K562 (cell line): ENCODE measurements around the gene ASCC2. TPM values are rescaled to one million over a fixed set of nuclear protein-coding genes. Genes with fewer than 3 reads are reported as not detected.

Experiments used
- ATAC-seq: fragments of 200-7000 bp; cut with Tn5 transposase; 3 replicates; pipeline ENCODE4 v1.9.1; 2020; ENCODE audit warnings: moderate library complexity
- BruUV-seq: library from RNA; stranded (reverse); fragments of 400-500 nt; replicated peaks from 2 replicates; lab custom pipeline; 2021; lab: Mats Ljungman, UMichigan
- CTCF ChIA-PET: fragments of 300-600 bp; formaldehyde crosslinking; extraction: SDS; loops from one replicate; lab custom pipeline; 2021; ENCODE audit warnings: low intra/inter-chr PET ratio; lab: Yijun Ruan, JAX
- POLR2A ChIA-PET: fragments of 300-600, 350-650 bp; sonication (Branson Sonifier 250); formaldehyde crosslinking; extraction: SDS; loops from one replicate; lab custom pipeline; 2021; ENCODE audit warnings: antibody characterized with exemption, inconsistent platforms; lab: Yijun Ruan, JAX
- DNase-seq, 4 experiments: peaks; one replicate each; pipeline versions ENCODE4 v3.0.0 to v3.0.0-alpha.2; 2011 to 2018; ENCODE audit warnings: low spot score in 3 of 4, mixed read lengths in 3 of 4; ENCODE audit errors: extremely low read depth in 1 of 4
- FAIRE-seq: peaks from 2 replicates; lab custom pipeline; 2011; peaks lifted over from hg19 to GRCh38; lab: Jason Lieb, UNC
- H2AFZ ChIP-seq: 2 replicates; pipeline ENCODE4 v1.6.0; 2011; ENCODE audit warnings: low read depth, low read length, control low read depth, inconsistent platforms
- H3K27ac ChIP-seq: fragments of 200-600 bp; 3 replicates; pipeline ENCODE4 v1.8.0; 2011; ENCODE audit warnings: low read depth, mild to moderate bottlenecking, control low read depth, inconsistent platforms, low read length, moderate library complexity, mixed read lengths; ENCODE audit errors: extremely low read depth
- H3K27me3 ChIP-seq, 2 experiments: fragments of 300-600 bp in 1 of 2; 2 replicates in 1 of 2; 3 replicates in 1 of 2; pipeline versions ENCODE4 v1.6.0 to v1.8.0; 2011; ENCODE audit warnings: inconsistent platforms in 2 of 2, low read length in 2 of 2, mild to moderate bottlenecking in 1 of 2, mixed read lengths in 1 of 2, moderate library complexity in 1 of 2; ENCODE audit not compliant: control insufficient read depth in 2 of 2, insufficient read depth in 2 of 2
- H3K36me3 ChIP-seq: fragments of 300-600 bp; 3 replicates; pipeline ENCODE4 v1.8.0; 2011; ENCODE audit warnings: mild to moderate bottlenecking, low read length, inconsistent platforms; ENCODE audit not compliant: control insufficient read depth, insufficient read depth
- H3K4me1 ChIP-seq, 2 experiments: fragments of 200-600 bp in 1 of 2; replicated peaks in 1 of 2; 2 replicates in 1 of 2; 3 replicates in 1 of 2; pipeline versions ENCODE4 v1.5.1 to v1.8.0; 2011; ENCODE audit warnings: inconsistent platforms in 2 of 2, low read length in 2 of 2, mild to moderate bottlenecking in 1 of 2, mixed read lengths in 1 of 2, moderate library complexity in 1 of 2; ENCODE audit not compliant: control insufficient read depth in 2 of 2, insufficient read depth in 2 of 2
- H3K4me2 ChIP-seq: 2 replicates; pipeline ENCODE4 v1.6.1; 2011; ENCODE audit warnings: low read length, control low read depth, inconsistent platforms, mixed read lengths; ENCODE audit not compliant: insufficient read depth
- H3K4me3 ChIP-seq: fragments of 200-600 bp; sonication (generic), shearing (Covaris generic); 2 replicates; pipeline ENCODE4 v1.5.1; 2016; ENCODE audit warnings: control low read depth, inconsistent platforms
- H3K79me2 ChIP-seq: fragments of 200-600 bp; 3 replicates; pipeline ENCODE4 v1.8.0; 2011; ENCODE audit warnings: low read length, inconsistent platforms; ENCODE audit not compliant: control insufficient read depth, insufficient read depth
- H3K9ac ChIP-seq, 2 experiments: 2 replicates each; pipeline versions ENCODE4 v1.6.0 to v1.6.1; 2011; ENCODE audit warnings: low read depth in 2 of 2, low read length in 2 of 2, control low read depth in 1 of 2, inconsistent platforms in 1 of 2, mild to moderate bottlenecking in 1 of 2, mixed read lengths in 1 of 2; ENCODE audit not compliant: insufficient read depth in 1 of 2
- H3K9me1 ChIP-seq: one replicate; pipeline ENCODE4 v1.6.0; 2011; ENCODE audit warnings: inconsistent platforms, mild to moderate bottlenecking, low read length, moderate library complexity; ENCODE audit not compliant: control insufficient read depth, insufficient read depth
- H3K9me3 ChIP-seq: replicated peaks from 2 replicates; pipeline ENCODE4 v1.5.1; 2011; ENCODE audit warnings: low read depth, low read length, inconsistent platforms; ENCODE audit not compliant: control insufficient read depth, insufficient read depth
- H4K20me1 ChIP-seq: replicated peaks from 2 replicates; pipeline ENCODE4 v1.6.1; 2011; ENCODE audit warnings: low read length, inconsistent platforms, mixed read lengths; ENCODE audit not compliant: control insufficient read depth, insufficient read depth
- NFRKB ChIP-seq: fragments of 450-650 bp; IDR thresholded peaks from 2 replicates; pipeline ENCODE4 v1.6.1; 2016; ENCODE audit warnings: low read depth
- OTX1 ChIP-seq: fragments of 450-650 bp; formaldehyde crosslinking; IDR thresholded peaks from 2 replicates; pipeline ENCODE4 v1.4.0; 2022; ENCODE audit warnings: mild to moderate bottlenecking
- POLR2H ChIP-seq: IDR thresholded peaks from 2 replicates; pipeline ENCODE4 v1.6.1; 2016; ENCODE audit warnings: missing genetic modification characterization, low read depth, mild to moderate bottlenecking, control low read depth, missing compliant biosample characterization, moderate library complexity
- RBM15 ChIP-seq: fragments of 200-400 bp; formaldehyde crosslinking; IDR thresholded peaks from 2 replicates; pipeline ENCODE4 v1.6.1; 2018; ENCODE audit warnings: mild to moderate bottlenecking, low read length, moderate library complexity; ENCODE audit not compliant: insufficient read depth
- SMAD1 ChIP-seq: fragments of 150-350 bp; IDR thresholded peaks from 2 replicates; pipeline ENCODE4 v1.6.1; 2014; ENCODE audit warnings: low read length, low read depth; ENCODE audit not compliant: partially characterized antibody
- SMARCA4 ChIP-seq: fragments of 450-650 bp; IDR thresholded peaks from 2 replicates; pipeline ENCODE4 v1.6.1; 2016
- ZNF23 ChIP-seq: fragments of 250-450 bp; sonication (Bioruptor Pico); IDR thresholded peaks from 2 replicates; pipeline ENCODE4 v1.4.0; 2020; ENCODE audit warnings: mild to moderate bottlenecking
- WGBS: fragments of 100-300 bp; shearing (Covaris generic); methylation state at CpG from one replicate; pipeline ENCODE4 v1.1.6; 2016; ENCODE audit warnings: low coverage, mixed read lengths; ENCODE audit not compliant: insufficient coverage; ENCODE audit errors: missing lambda C conversion rate; 5-methylcytosine and 5-hydroxymethylcytosine counted together
- in situ Hi-C: fragments of 300-500 bp; cut with MboI; formaldehyde crosslinking; loops from 4 replicates; pipeline ENCODE4 v1.15.0; 2018; ENCODE audit warnings: inconsistent platforms, mixed read lengths
- intact Hi-C: fragments of 100-400 bp; cut with micrococcal nuclease; formaldehyde crosslinking; loops from 2 replicates; pipeline ENCODE4 v1.14.2; 2022
- polyA plus RNA-seq, 8 experiments: library from polyadenylated mRNA; depleted of rRNA in 4 of 8; stranded (reverse) in 5 of 8; unstranded in 3 of 8; fragments of >200 nt; fragmentation: Nextera tagmentation in 2 of 8; fragmentation: Illumina TruSeq in 1 of 8; extraction: Ambion mirVana in 2 of 8; extraction: Trizol in 1 of 8; gene quantifications; 2 replicates each; pipeline versions ENCODE4 v1.2.1 to v1.2.3, GENCODE V29; 2011 to 2014; ENCODE audit warnings: inconsistent platforms in 1 of 8, missing spikeins in 1 of 8
- total RNA-seq, 7 experiments: library from RNA; depleted of rRNA in 6 of 7; stranded (reverse); fragments of >200 nt in 6 of 7; fragmentation: Illumina TruSeq in 2 of 7; extraction: Trizol in 2 of 7; gene quantifications; 2 replicates each; pipeline versions ENCODE4 v1.2.1 to v1.2.3, GENCODE V29; 2011 to 2021; ENCODE audit warnings: low replicate concordance in 1 of 7
- TF ChIP-seq, protein P1 (sequence below): fragments of 450-650 bp; IDR thresholded peaks from 2 replicates; pipeline ENCODE4 v1.6.1; 2018; ENCODE audit not compliant: partially characterized antibody
- TF ChIP-seq, protein P2 (sequence below), 2 experiments: fragments of 150-350 bp in 1 of 2; IDR thresholded peaks; 2 replicates each; pipeline ENCODE4 v1.6.1; 2012 to 2016; ENCODE audit warnings: low read depth in 2 of 2, low read length in 2 of 2, mild to moderate bottlenecking in 1 of 2, moderate library complexity in 1 of 2
- TF ChIP-seq, protein P3 (sequence below), 2 experiments: fragments of 450-650 bp; IDR thresholded peaks; 2 replicates each; pipeline ENCODE4 v1.6.1; 2018; ENCODE audit warnings: mild to moderate bottlenecking in 2 of 2, low read depth in 1 of 2; ENCODE audit not compliant: partially characterized antibody in 2 of 2

Gene ASCC2
- total and polyA plus RNA-seq, 9 of the 15 experiments (the other 6 are each of a cell fraction or from before 2014, with no cell fraction given), result 4.0 to 46.7 (median 26.8) TPM

DNA sequence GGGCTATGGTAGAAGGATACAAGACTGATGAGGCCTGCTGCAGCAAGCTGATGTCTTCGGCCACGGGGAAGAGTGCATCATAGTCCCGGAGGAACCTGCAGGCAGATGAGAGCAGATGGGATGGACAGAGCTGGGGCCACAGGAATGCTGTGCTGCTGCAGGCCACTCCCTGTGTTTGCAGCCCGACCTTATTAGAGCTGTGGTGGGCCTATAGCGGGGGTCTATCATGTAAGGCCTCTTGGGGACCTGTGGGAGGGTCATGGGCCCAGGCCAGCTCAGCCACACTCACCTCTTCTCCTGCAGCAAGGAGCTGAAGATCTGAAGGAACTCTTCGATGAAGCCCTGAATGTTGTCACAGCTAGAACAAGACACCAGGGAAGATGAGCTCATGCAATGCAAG, 31.9 kb downstream of the ASCC2 start (continued):
- TF ChIP-seq, protein P1, sequence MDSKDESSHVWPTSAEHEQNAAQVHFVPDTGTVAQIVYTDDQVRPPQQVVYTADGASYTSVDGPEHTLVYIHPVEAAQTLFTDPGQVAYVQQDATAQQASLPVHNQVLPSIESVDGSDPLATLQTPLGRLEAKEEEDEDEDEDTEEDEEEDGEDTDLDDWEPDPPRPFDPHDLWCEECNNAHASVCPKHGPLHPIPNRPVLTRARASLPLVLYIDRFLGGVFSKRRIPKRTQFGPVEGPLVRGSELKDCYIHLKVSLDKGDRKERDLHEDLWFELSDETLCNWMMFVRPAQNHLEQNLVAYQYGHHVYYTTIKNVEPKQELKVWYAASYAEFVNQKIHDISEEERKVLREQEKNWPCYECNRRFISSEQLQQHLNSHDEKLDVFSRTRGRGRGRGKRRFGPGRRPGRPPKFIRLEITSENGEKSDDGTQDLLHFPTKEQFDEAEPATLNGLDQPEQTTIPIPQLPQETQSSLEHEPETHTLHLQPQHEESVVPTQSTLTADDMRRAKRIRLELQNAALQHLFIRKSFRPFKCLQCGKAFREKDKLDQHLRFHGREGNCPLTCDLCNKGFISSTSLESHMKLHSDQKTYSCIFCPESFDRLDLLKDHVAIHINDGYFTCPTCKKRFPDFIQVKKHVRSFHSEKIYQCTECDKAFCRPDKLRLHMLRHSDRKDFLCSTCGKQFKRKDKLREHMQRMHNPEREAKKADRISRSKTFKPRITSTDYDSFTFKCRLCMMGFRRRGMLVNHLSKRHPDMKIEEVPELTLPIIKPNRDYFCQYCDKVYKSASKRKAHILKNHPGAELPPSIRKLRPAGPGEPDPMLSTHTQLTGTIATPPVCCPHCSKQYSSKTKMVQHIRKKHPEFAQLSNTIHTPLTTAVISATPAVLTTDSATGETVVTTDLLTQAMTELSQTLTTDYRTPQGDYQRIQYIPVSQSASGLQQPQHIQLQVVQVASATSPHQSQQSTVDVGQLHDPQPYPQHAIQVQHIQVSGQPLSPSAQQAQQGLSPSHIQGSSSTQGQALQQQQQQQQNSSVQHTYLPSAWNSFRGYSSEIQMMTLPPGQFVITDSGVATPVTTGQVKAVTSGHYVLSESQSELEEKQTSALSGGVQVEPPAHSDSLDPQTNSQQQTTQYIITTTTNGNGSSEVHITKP, result no peak
- no peak for TF ChIP-seq SMAD1
- no peak for TF ChIP-seq NFRKB
- TF ChIP-seq, all 486 proteins: peak for 0

DNA sequence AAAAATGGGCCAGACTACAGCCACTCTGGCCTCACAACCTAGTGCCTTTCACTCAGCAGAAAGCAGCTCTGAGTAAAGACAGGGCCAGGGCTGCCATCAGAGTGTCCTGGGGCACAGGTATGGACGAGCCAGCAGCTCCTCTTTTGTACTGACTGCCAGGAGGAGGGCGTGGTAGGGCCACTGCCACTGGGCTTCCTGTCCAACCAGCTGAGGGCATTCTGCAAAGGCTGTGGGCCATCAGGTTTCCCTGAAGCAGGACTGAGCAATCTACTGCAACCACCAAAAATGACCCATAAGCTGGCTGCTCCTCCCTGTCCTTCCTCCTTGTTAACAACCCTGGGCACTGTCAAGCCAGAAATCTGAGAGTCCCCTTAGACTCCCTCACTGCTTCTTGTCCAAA, 33.1 kb downstream of the ASCC2 start:
- Histone ChIP-seq H3K9me3 (no peaks in the 10 kb centered on the region), H3K27ac (no peak overlapping the region), H3K36me3 (peaks cover 77% of the 10 kb centered on the region), H3K9ac (no peak overlapping the region), H3K4me3 (no peak overlapping the region), H4K20me1 (no peaks in the 10 kb centered on the region), H3K4me2 (no peak overlapping the region), H3K27me3 (no peaks in the 10 kb centered on the region)
- no peak for DNase-seq
- 86% methylated on average over 1 of the region's 2 CpGs for WGBS
- TF ChIP-seq RBM15, result no peak
- TF ChIP-seq POLR2H (tag), result no peak
- TF ChIP-seq SMARCA4, result no peak
- TF ChIP-seq ZNF23 (CRISPR knock-in tag), result no peak
- TF ChIP-seq, protein P2, sequence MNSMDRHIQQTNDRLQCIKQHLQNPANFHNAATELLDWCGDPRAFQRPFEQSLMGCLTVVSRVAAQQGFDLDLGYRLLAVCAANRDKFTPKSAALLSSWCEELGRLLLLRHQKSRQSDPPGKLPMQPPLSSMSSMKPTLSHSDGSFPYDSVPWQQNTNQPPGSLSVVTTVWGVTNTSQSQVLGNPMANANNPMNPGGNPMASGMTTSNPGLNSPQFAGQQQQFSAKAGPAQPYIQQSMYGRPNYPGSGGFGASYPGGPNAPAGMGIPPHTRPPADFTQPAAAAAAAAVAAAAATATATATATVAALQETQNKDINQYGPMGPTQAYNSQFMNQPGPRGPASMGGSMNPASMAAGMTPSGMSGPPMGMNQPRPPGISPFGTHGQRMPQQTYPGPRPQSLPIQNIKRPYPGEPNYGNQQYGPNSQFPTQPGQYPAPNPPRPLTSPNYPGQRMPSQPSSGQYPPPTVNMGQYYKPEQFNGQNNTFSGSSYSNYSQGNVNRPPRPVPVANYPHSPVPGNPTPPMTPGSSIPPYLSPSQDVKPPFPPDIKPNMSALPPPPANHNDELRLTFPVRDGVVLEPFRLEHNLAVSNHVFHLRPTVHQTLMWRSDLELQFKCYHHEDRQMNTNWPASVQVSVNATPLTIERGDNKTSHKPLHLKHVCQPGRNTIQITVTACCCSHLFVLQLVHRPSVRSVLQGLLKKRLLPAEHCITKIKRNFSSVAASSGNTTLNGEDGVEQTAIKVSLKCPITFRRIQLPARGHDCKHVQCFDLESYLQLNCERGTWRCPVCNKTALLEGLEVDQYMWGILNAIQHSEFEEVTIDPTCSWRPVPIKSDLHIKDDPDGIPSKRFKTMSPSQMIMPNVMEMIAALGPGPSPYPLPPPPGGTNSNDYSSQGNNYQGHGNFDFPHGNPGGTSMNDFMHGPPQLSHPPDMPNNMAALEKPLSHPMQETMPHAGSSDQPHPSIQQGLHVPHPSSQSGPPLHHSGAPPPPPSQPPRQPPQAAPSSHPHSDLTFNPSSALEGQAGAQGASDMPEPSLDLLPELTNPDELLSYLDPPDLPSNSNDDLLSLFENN (IDR thresholded peaks at IDR 0.05; ENCODE audit: low read depth in 2 of 2, low read length in 2 of 2), result no peak
- no peak for TF ChIP-seq OTX1 (CRISPR knock-in tag)
- TF ChIP-seq, protein P3, sequence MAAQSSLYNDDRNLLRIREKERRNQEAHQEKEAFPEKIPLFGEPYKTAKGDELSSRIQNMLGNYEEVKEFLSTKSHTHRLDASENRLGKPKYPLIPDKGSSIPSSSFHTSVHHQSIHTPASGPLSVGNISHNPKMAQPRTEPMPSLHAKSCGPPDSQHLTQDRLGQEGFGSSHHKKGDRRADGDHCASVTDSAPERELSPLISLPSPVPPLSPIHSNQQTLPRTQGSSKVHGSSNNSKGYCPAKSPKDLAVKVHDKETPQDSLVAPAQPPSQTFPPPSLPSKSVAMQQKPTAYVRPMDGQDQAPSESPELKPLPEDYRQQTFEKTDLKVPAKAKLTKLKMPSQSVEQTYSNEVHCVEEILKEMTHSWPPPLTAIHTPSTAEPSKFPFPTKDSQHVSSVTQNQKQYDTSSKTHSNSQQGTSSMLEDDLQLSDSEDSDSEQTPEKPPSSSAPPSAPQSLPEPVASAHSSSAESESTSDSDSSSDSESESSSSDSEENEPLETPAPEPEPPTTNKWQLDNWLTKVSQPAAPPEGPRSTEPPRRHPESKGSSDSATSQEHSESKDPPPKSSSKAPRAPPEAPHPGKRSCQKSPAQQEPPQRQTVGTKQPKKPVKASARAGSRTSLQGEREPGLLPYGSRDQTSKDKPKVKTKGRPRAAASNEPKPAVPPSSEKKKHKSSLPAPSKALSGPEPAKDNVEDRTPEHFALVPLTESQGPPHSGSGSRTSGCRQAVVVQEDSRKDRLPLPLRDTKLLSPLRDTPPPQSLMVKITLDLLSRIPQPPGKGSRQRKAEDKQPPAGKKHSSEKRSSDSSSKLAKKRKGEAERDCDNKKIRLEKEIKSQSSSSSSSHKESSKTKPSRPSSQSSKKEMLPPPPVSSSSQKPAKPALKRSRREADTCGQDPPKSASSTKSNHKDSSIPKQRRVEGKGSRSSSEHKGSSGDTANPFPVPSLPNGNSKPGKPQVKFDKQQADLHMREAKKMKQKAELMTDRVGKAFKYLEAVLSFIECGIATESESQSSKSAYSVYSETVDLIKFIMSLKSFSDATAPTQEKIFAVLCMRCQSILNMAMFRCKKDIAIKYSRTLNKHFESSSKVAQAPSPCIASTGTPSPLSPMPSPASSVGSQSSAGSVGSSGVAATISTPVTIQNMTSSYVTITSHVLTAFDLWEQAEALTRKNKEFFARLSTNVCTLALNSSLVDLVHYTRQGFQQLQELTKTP (IDR thresholded peaks at IDR 0.05; ENCODE audit: low read depth in 1 of 2, partially characterized antibody in 2 of 2), result no peak
- TF ChIP-seq, all 486 proteins: peak for 0
- FAIRE-seq, result no peak
- H3K79me2 ChIP-seq, result no peaks in the 10 kb centered on the region
- H3K9me1 ChIP-seq, result no peaks in the 10 kb centered on the region
- H3K4me1 ChIP-seq, result peaks cover 5 to 9% of the 10 kb centered on the region in 2 experiments; a peak in 4 of 5 replicates
- in situ Hi-C loops, result no loop called here
- no peak for ATAC-seq
- ChIA-PET CTCF (no interaction called here), POLR2A (interaction anchor here (0.7 kb wide), 1 partner anchor 9 kb away, joined by 3 read pairs; no protein-coding TSS in a partner anchor)
- H2AFZ ChIP-seq, result no peak overlapping the region
- intact Hi-C loops, result no loop called here
- BruUV-seq, result no TSS peak
